Measurements from ENCODE around the gene ARHGEF33. TPM values are rescaled to one million over a fixed set of nuclear protein-coding genes. Genes with fewer than 3 reads are reported as not detected.

The ARHGEF33 gene
- polyA plus RNA-seq, 1 of the 3 experiments (the other 2 are of a cell fraction) = 0.25 TPM

- H3K79me2 ChIP-seq (ENCODE audit: insufficient read depth) = no peaks in the 10 kb centered on the region
- no peak for DNase-seq
Measured at GRCh38 chr2:38862476-38862875, 27.2 kb upstream of the ARHGEF33 start.

GRCh38 chr2:38863061-38863695 lies 26.5 kb upstream of the ARHGEF33 start:
- no peak overlapping the region for H3K4me2 ChIP-seq
- ChIA-PET CTCF (no interaction called here), POLR2A (no interaction called here)
- no peak overlapping the region for H3K27ac ChIP-seq (ENCODE audit: low read depth in 2 of 2, low read length in 1 of 2)
- no peaks in the 10 kb centered on the region for H3K4me1 ChIP-seq (ENCODE audit: control insufficient read depth in 1 of 2, insufficient read depth in 2 of 2, low read depth in 1 of 2, low read length in 1 of 2)
- WGBS (ENCODE audit: low lambda C conversion rate) = 93% methylated on average over 2 of the region's 2 CpGs
- H3K79me2 ChIP-seq (ENCODE audit: insufficient read depth) = no peaks in the 10 kb centered on the region; the same call in 1 of the 2 replicates
- H3F3A ChIP-seq (replicated peaks; ENCODE audit: insufficient read depth) = no peaks in the 10 kb centered on the region
- DNase-seq = no peak
- H3K9me3 ChIP-seq = no peaks in the 10 kb centered on the region
- no peak overlapping the region for H3K4me3 ChIP-seq (ENCODE audit: low read depth in 2 of 2, low read length in 1 of 2)
- no peak overlapping the region for H2AFZ ChIP-seq (ENCODE audit: low read depth)
- peaks cover 50 to 65% of the 10 kb centered on the region in 2 experiments for H3K36me3 ChIP-seq (replicated peaks in 1 of 2; ENCODE audit: control insufficient read depth in 1 of 2, insufficient read depth in 2 of 2, low read length in 1 of 2)
- H3K9me2 ChIP-seq = no peaks in the 10 kb centered on the region
- no peaks in the 10 kb centered on the region for H3K27me3 ChIP-seq (ENCODE audit: insufficient read depth)
- H3K9ac ChIP-seq = no peak overlapping the region
- no peaks in the 10 kb centered on the region for H4K20me1 ChIP-seq (ENCODE audit: insufficient read depth)
- TF ChIP-seq TCF12 (IDR thresholded peaks at IDR 0.05) (no peak), YY1 (IDR thresholded peaks at IDR 0.05; ENCODE audit: low read depth) (no peak), GATA2 (CRISPR knock-in tag; IDR thresholded peaks at IDR 0.05) (no peak), JUND (IDR thresholded peaks at IDR 0.05) (no peak), EP300 (IDR thresholded peaks at IDR 0.05; ENCODE audit: borderline replicate concordance in 1 of 2, low read depth in 1 of 2, low read length in 1 of 2) (no peak), EZH2phosphoT487 (IDR thresholded peaks at IDR 0.05; ENCODE audit: borderline replicate concordance, low read depth) (no peak), MAX (IDR thresholded peaks at IDR 0.05; ENCODE audit: low read depth) (no peak), RCOR1 (IDR thresholded peaks at IDR 0.05; ENCODE audit: low read length) (no peak), USF2 (IDR thresholded peaks at IDR 0.05; ENCODE audit: borderline replicate concordance, low read depth, low read length) (no peak), PBX3 (IDR thresholded peaks at IDR 0.05) (no peak), TAF1 (IDR thresholded peaks at IDR 0.05; ENCODE audit: borderline replicate concordance, low read depth, low read length) (no peak), ELF1 (IDR thresholded peaks at IDR 0.05) (no peak), CHD2 (IDR thresholded peaks at IDR 0.05; ENCODE audit: low read length, partially characterized antibody) (no peak), SIN3A (IDR thresholded peaks at IDR 0.05; ENCODE audit: borderline replicate concordance, low read depth, low read length) (no peak)

More at GRCh38 chr2:38862476-38862875, 27.2 kb upstream of the ARHGEF33 start:
- H3K4me3 ChIP-seq (ENCODE audit: low read depth in 2 of 2, low read length in 1 of 2) = no peak overlapping the region
- ChIA-PET CTCF (no interaction called here), POLR2A (no interaction called here)
- no peaks in the 10 kb centered on the region for H3K27me3 ChIP-seq (ENCODE audit: insufficient read depth)
- no peaks in the 10 kb centered on the region for H3K9me2 ChIP-seq
- no peaks in the 10 kb centered on the region for H3F3A ChIP-seq (replicated peaks; ENCODE audit: insufficient read depth)
- no peak overlapping the region for H3K27ac ChIP-seq (ENCODE audit: low read depth in 2 of 2, low read length in 1 of 2)
- no peak overlapping the region for H3K9ac ChIP-seq
- TF ChIP-seq ELF1 (IDR thresholded peaks at IDR 0.05) (no peak), RFX5 (IDR thresholded peaks at IDR 0.05; ENCODE audit: low read length) (no peak), JUND (IDR thresholded peaks at IDR 0.05) (no peak), MXI1 (IDR thresholded peaks at IDR 0.05; ENCODE audit: low read depth, low read length) (no peak), TCF12 (IDR thresholded peaks at IDR 0.05) (no peak), GATA2 (CRISPR knock-in tag; IDR thresholded peaks at IDR 0.05) (no peak), CHD2 (IDR thresholded peaks at IDR 0.05; ENCODE audit: low read length, partially characterized antibody) (no peak), POLR2AphosphoS5 (IDR thresholded peaks at IDR 0.05; ENCODE audit: low read depth, low read length) (no peak), FOXJ3 (CRISPR knock-in tag; IDR thresholded peaks at IDR 0.05) (no peak), USF2 (IDR thresholded peaks at IDR 0.05; ENCODE audit: borderline replicate concordance, low read depth, low read length) (no peak), ZBTB33 (IDR thresholded peaks at IDR 0.05; ENCODE audit: borderline replicate concordance, low read depth) (no peak)
- peaks cover 57 to 62% of the 10 kb centered on the region in 2 experiments for H3K36me3 ChIP-seq (replicated peaks in 1 of 2; ENCODE audit: control insufficient read depth in 1 of 2, insufficient read depth in 2 of 2, low read length in 1 of 2)
- H2AFZ ChIP-seq (ENCODE audit: low read depth) = no peak overlapping the region
- H3K4me1 ChIP-seq (ENCODE audit: control insufficient read depth in 1 of 2, insufficient read depth in 2 of 2, low read depth in 1 of 2, low read length in 1 of 2) = no peaks in the 10 kb centered on the region
- H3K9me3 ChIP-seq = no peaks in the 10 kb centered on the region
- H4K20me1 ChIP-seq (ENCODE audit: insufficient read depth) = no peaks in the 10 kb centered on the region
- no peak overlapping the region for H3K4me2 ChIP-seq

Data from SK-N-SH (cell line).